SK-N-SH (cell line): Measurements from ENCODE around the gene PHLDA3.

Experiments used
- GABPA ChIP-seq: IDR thresholded peaks from 2 replicates; pipeline ENCODE4 v1.4.0; 2012; ENCODE audit warnings: low read depth, mild to moderate bottlenecking
- POLR2AphosphoS5 ChIP-seq: IDR thresholded peaks from 2 replicates; pipeline ENCODE4 v1.6.1; 2012; ENCODE audit warnings: low read depth, low read length
- REST ChIP-seq: IDR thresholded peaks from 2 replicates; pipeline ENCODE4 v1.6.1; 2012; ENCODE audit warnings: mild to moderate bottlenecking, low read depth, low read length, moderate library complexity
- SIN3A ChIP-seq: IDR thresholded peaks from 2 replicates; pipeline ENCODE4 v1.6.1; 2012; ENCODE audit warnings: low read depth, mild to moderate bottlenecking, low read length, moderate library complexity, borderline replicate concordance
- YY1 ChIP-seq: IDR thresholded peaks from 2 replicates; pipeline ENCODE4 v1.4.0; 2012; ENCODE audit warnings: low read depth, mild to moderate bottlenecking

GRCh38 chr1:201457508-201457960 lies 11.5 kb downstream of the PHLDA3 start:
- TF ChIP-seq YY1 (no peak), GABPA (no peak), SIN3A (no peak), REST (no peak), POLR2AphosphoS5 (no peak)
